Transverse colon (tissue), 4 donors: Measurements from ENCODE around the gene PUM2. TPM values are rescaled to one million over a fixed set of nuclear protein-coding genes. Genes with fewer than 3 reads are reported as not detected.

Experiments used
- DNase-seq: peaks from one replicate; pipeline ENCODE4 v3.0.0-alpha.2; 2019
- H3K27ac ChIP-seq, 4 donors: fragments of 200-600 bp; sonication (generic); 2 replicates each; pipeline ENCODE4 v1.5.1; 2016 to 2018; ENCODE audit warnings: inconsistent platforms in 4 of 4
- H3K27me3 ChIP-seq: fragments of 200-600 bp; sonication (generic); 2 replicates; pipeline ENCODE4 v1.5.1; 2017; ENCODE audit warnings: inconsistent platforms
- H3K36me3 ChIP-seq, 4 donors: fragments of 200-600 bp; sonication (generic); 2 replicates each; pipeline ENCODE4 v1.5.1; 2017 to 2019; ENCODE audit warnings: inconsistent platforms in 4 of 4
- H3K4me1 ChIP-seq, 4 donors: fragments of 200-600 bp; sonication (generic); 2 replicates each; pipeline ENCODE4 v1.5.1; 2017 to 2020; ENCODE audit warnings: inconsistent platforms in 4 of 4
- H3K4me3 ChIP-seq, 4 donors: fragments of 200-600 bp; sonication (generic); 1 replicate in 1 of 4; 2 replicates in 3 of 4; pipeline versions ENCODE4 v1.5.1 to v1.6.1; 2017 to 2019; ENCODE audit warnings: inconsistent platforms in 4 of 4
- H3K9me3 ChIP-seq, 2 donors: fragments of 200-600 bp; sonication (generic); 2 replicates each; pipeline ENCODE4 v1.5.1; 2017 to 2019; ENCODE audit warnings: inconsistent platforms in 2 of 2
- CTCF ChIP-seq, 5 experiments: fragments of 200-600 bp in 3 of 5; fragments of 450-650 bp in 2 of 5; sonication (generic) in 3 of 5; IDR thresholded peaks; 1 replicate in 2 of 5; 2 replicates in 3 of 5; pipeline ENCODE4 v1.5.1; 2016 to 2017; ENCODE audit warnings: antibody characterized with exemption in 5 of 5, inconsistent platforms in 3 of 5, mild to moderate bottlenecking in 2 of 5, moderate library complexity in 1 of 5
- EP300 ChIP-seq: sonication (generic); formaldehyde crosslinking; IDR thresholded peaks from one replicate; pipeline ENCODE4 v1.6.1; 2017; ENCODE audit warnings: antibody characterized with exemption, low read depth
- POLR2A ChIP-seq: fragments of 450-650 bp; IDR thresholded peaks from one replicate; pipeline ENCODE4 v1.6.1; 2016; ENCODE audit warnings: antibody characterized with exemption, mild to moderate bottlenecking, moderate library complexity
- POLR2AphosphoS5 ChIP-seq, 3 donors: sonication (generic); formaldehyde crosslinking; IDR thresholded peaks; one replicate each; pipeline ENCODE4 v1.6.1; 2016; ENCODE audit warnings: antibody characterized with exemption in 3 of 3
- WGBS, 2 donors: methylation state at CpG; one replicate each; pipeline ENCODE4 v1.1.5; 2018; ENCODE audit warnings: low coverage in 1 of 2; 5-methylcytosine and 5-hydroxymethylcytosine counted together
- in situ Hi-C, 4 donors: fragments of 200-750 bp; cut with MboI; loops; one replicate each; pipeline versions ENCODE4 v1.15.0 to v1.15.1; 2017; ENCODE audit warnings: low sequenced_read_pairs in 3 of 4, low pct_ligation_motif_present in 1 of 4, low pct_unique_long_range_greater_than_20kb in 1 of 4
- intact Hi-C: fragments of 100-400 bp; cut with DNase I; formaldehyde crosslinking; loops from one replicate; pipeline ENCODE4 v1.15.1; 2023; ENCODE audit warnings: low total_unique reads
- total RNA-seq, 4 donors: library from RNA; depleted of rRNA; stranded (reverse); fragments of >200 nt; gene quantifications; one replicate each; pipeline ENCODE4 v1.1.0, GENCODE V29; 2016

PUM2 gene
- total RNA-seq, 4 donors from 2014 or later: 62.5 to 92.7 (median 70.5) TPM

GRCh38 chr2:20267529-20267928, 83.1 kb downstream of the PUM2 start:
- no peaks in the 10 kb centered on the region for H3K4me1 ChIP-seq
- 75 to 91% methylated on average over 2 of the region's 2 CpGs for WGBS, 2 donors
- H3K4me3 ChIP-seq: no peak overlapping the region
- H3K9me3 ChIP-seq: no peaks in the 10 kb centered on the region
- H3K27ac ChIP-seq: no peak overlapping the region
- in situ Hi-C loops: no loop called here
- no peak for TF ChIP-seq EP300
- TF ChIP-seq POLR2AphosphoS5 (IDR thresholded peaks at IDR 0.05): no peak
- no peak for TF ChIP-seq POLR2A
- no peak for TF ChIP-seq CTCF (IDR thresholded peaks at IDR 0.05)
- no peak for DNase-seq
- H3K27me3 ChIP-seq: no peaks in the 10 kb centered on the region
- intact Hi-C loops: no loop called here
- peaks cover 0 to 10% (median 4%) of the 10 kb centered on the region in 4 donors for H3K36me3 ChIP-seq

- in situ Hi-C loops (no loop called here), intact Hi-C loops (no loop called here)
- DNase-seq: no peak
- no peak overlapping the region for H3K27ac ChIP-seq
- TF ChIP-seq POLR2AphosphoS5 (IDR thresholded peaks at IDR 0.05) (no peak), POLR2A (no peak), CTCF (IDR thresholded peaks at IDR 0.05) (no peak), EP300 (no peak)
- H3K4me3 ChIP-seq: no peak overlapping the region
- 41 to 55% methylated on average over 2 of the region's 2 CpGs for WGBS, 2 donors
- H3K27me3 ChIP-seq: no peaks in the 10 kb centered on the region
- H3K9me3 ChIP-seq: no peaks in the 10 kb centered on the region
- H3K4me1 ChIP-seq: no peaks in the 10 kb centered on the region
- peaks cover 0 to 23% (median 10%) of the 10 kb centered on the region in 4 donors for H3K36me3 ChIP-seq
Measured at GRCh38 chr2:20264629-20265028, 86.0 kb downstream of the PUM2 start.

- Histone ChIP-seq H3K4me1 (no peaks in the 10 kb centered on the region), H3K36me3 (peaks cover 0 to 61% (median 29%) of the 10 kb centered on the region in 4 donors), H3K4me3 (no peak overlapping the region), H3K27ac (no peak overlapping the region), H3K27me3 (no peaks in the 10 kb centered on the region), H3K9me3 (no peaks in the 10 kb centered on the region)
- no peak for TF ChIP-seq CTCF (IDR thresholded peaks at IDR 0.05)
- TF ChIP-seq POLR2A: no peak
- no peak for TF ChIP-seq EP300
- TF ChIP-seq POLR2AphosphoS5 (IDR thresholded peaks at IDR 0.05): no peak
- DNase-seq: no peak
- 100% methylated on average over 1 of the region's 1 CpG for WGBS, 2 donors
- intact Hi-C loops (no loop called here), in situ Hi-C loops (no loop called here)
Measured at GRCh38 chr2:20257411-20257810, 93.2 kb downstream of the PUM2 start.

GRCh38 chr2:20254731-20255130, 95.9 kb downstream of the PUM2 start:
- Histone ChIP-seq H3K9me3 (no peaks in the 10 kb centered on the region), H3K27me3 (no peaks in the 10 kb centered on the region), H3K4me3 (no peak overlapping the region), H3K4me1 (no peaks in the 10 kb centered on the region), H3K27ac (no peak overlapping the region), H3K36me3 (peaks cover 0 to 67% (median 28%) of the 10 kb centered on the region in 4 donors)
- in situ Hi-C loops: no loop called here
- intact Hi-C loops: no loop called here
- DNase-seq: no peak
- WGBS, 2 donors: 89 to 91% methylated on average over 4 of the region's 4 CpGs
- TF ChIP-seq EP300 (no peak), POLR2AphosphoS5 (IDR thresholded peaks at IDR 0.05) (no peak), CTCF (IDR thresholded peaks at IDR 0.05) (no peak)
